Measurements from ENCODE around the gene LIM2. TPM values are rescaled to one million over a fixed set of nuclear protein-coding genes. Genes with fewer than 3 reads are reported as not detected.

The LIM2 gene
- polyA plus RNA-seq, 2 of the 4 experiments (the other 2 are of a cell fraction): not detected

DNA sequence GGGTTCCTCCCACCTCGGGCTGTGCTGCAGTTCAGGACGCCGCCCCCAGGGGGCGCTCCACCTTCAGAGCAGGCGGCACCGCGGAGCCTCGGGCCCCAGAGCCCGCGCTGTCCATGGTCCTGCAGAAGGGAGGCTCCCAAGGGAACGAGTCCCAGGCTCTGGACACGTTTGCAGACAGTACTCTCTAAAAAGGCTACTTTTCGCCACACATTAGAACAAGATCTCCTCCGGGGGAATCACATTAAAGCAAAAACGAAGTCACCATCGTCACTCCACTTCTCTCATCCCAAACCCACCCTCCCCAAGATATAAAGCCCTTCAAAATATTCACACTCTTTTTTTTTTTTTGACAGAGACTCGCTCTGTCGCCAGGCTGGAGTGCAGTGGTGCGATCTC, 34.3 kb upstream of the LIM2 start:
- DNase-seq (ENCODE audit: low read depth in 1 of 2, low spot score in 1 of 2) (peak; percentile 80), ATAC-seq (peak; percentile 87 to 96), FAIRE-seq (peak; percentile 61)
- WGBS (ENCODE audit: missing lambda C conversion rate): 7% methylated on average over 19 of the region's 19 CpGs
- Histone ChIP-seq H3K4me1 (no peaks in the 10 kb centered on the region), H3K4me2 (no peak overlapping the region), H3K4me3 (no peak overlapping the region), H3K27ac (no peak overlapping the region), H3K9me3 (no peaks in the 10 kb centered on the region)
- ChIA-PET CTCF (interaction anchor here (0.5 to 4.5 kb wide), 58 partner anchors 8 to 426 kb away, joined by 3 to 33 read pairs (median 4); partner anchors contain the start of genes CLDND2, NKG7 and VSIG10L), POLR2A (interaction anchor here (1.0 kb wide), 1 partner anchor 83 kb away, joined by 3 read pairs; no protein-coding TSS in a partner anchor)
- TF ChIP-seq, protein P1, sequence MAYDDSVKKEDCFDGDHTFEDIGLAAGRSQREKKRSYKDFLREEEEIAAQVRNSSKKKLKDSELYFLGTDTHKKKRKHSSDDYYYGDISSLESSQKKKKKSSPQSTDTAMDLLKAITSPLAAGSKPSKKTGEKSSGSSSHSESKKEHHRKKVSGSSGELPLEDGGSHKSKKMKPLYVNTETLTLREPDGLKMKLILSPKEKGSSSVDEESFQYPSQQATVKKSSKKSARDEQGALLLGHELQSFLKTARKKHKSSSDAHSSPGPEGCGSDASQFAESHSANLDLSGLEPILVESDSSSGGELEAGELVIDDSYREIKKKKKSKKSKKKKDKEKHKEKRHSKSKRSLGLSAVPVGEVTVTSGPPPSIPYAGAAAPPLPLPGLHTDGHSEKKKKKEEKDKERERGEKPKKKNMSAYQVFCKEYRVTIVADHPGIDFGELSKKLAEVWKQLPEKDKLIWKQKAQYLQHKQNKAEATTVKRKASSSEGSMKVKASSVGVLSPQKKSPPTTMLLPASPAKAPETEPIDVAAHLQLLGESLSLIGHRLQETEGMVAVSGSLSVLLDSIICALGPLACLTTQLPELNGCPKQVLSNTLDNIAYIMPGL (CRISPR knock-in tag; IDR thresholded peaks at IDR 0.05; ENCODE audit: borderline replicate concordance): no peak
- TF ChIP-seq ESRRA (IDR thresholded peaks at IDR 0.05; ENCODE audit: borderline replicate concordance, low read length) (no peak), ZC3H11A (IDR thresholded peaks at IDR 0.05) (no peak), RAD21 (conservative IDR thresholded peaks at IDR 0.05 in 1 of 2, IDR thresholded peaks at IDR 0.05 in 1 of 2) (peak; percentile 78 to 81), RFX5 (IDR thresholded peaks at IDR 0.05) (no peak), ZFP36 (IDR thresholded peaks at IDR 0.05; ENCODE audit: borderline replicate concordance, partially characterized antibody) (no peak), SREBF2 (IDR thresholded peaks at IDR 0.05) (no peak), MYC (IDR thresholded peaks at IDR 0.05; ENCODE audit: borderline replicate concordance, low read length) (no peak), NR3C1 (IDR thresholded peaks at IDR 0.05) (no peak), JUN (IDR thresholded peaks at IDR 0.05) (no peak), HOXB5 (CRISPR knock-in tag; IDR thresholded peaks at IDR 0.05) (peak; percentile 89; the same call in 1 of the 2 replicates), RCOR1 (IDR thresholded peaks at IDR 0.05; ENCODE audit: low read depth, low read length) (no peak), CEBPB (IDR thresholded peaks at IDR 0.05) (no peak), SMC3 (IDR thresholded peaks at IDR 0.05) (peak; percentile 86), PHF8 (IDR thresholded peaks at IDR 0.05; ENCODE audit: borderline replicate concordance, low read depth) (no peak), EHF (CRISPR knock-in tag; IDR thresholded peaks at IDR 0.05) (0 out of 2 replicates have a peak, but pooled peaks have one; percentile 59), NPAS2 (CRISPR knock-in tag; IDR thresholded peaks at IDR 0.05; ENCODE audit: borderline replicate concordance) (0 out of 2 replicates have a peak, but pooled peaks have one; percentile 27), EP300 (IDR thresholded peaks at IDR 0.05) (no peak), CBX2 (IDR thresholded peaks at IDR 0.05; ENCODE audit: borderline replicate concordance, low read depth) (no peak), POLR2A (IDR thresholded peaks at IDR 0.05; ENCODE audit: low read length) (no peak), HEYL (CRISPR knock-in tag; IDR thresholded peaks at IDR 0.05) (0 out of 2 replicates have a peak, but pooled peaks have one; percentile 21), HOXA7 (CRISPR knock-in tag; IDR thresholded peaks at IDR 0.05) (no peak), RNF2 (IDR thresholded peaks at IDR 0.05; ENCODE audit: borderline replicate concordance, low read depth) (no peak), MAZ (IDR thresholded peaks at IDR 0.05; ENCODE audit: borderline replicate concordance, low read depth, low read length) (no peak), FOXS1 (CRISPR knock-in tag; IDR thresholded peaks at IDR 0.05) (0 out of 2 replicates have a peak, but pooled peaks have one; percentile 57), ZSCAN20 (CRISPR knock-in tag; IDR thresholded peaks at IDR 0.05) (peak; percentile 79; the same call in 1 of the 2 replicates), POLR2AphosphoS2 (conservative IDR thresholded peaks at IDR 0.05; ENCODE audit: low read length) (no peak), GATA3 (IDR thresholded peaks at IDR 0.05; ENCODE audit: borderline replicate concordance) (no peak), EHMT2 (IDR thresholded peaks at IDR 0.05; ENCODE audit: low read depth) (peak; percentile 82; the same call in 1 of the 2 replicates)
- TF ChIP-seq, protein P2, sequence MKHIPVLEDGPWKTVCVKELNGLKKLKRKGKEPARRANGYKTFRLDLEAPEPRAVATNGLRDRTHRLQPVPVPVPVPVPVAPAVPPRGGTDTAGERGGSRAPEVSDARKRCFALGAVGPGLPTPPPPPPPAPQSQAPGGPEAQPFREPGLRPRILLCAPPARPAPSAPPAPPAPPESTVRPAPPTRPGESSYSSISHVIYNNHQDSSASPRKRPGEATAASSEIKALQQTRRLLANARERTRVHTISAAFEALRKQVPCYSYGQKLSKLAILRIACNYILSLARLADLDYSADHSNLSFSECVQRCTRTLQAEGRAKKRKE (CRISPR knock-in tag; IDR thresholded peaks at IDR 0.05; ENCODE audit: low read depth): peak; percentile 78; the same call in 1 of the 2 replicates
- TF ChIP-seq, protein P3, sequence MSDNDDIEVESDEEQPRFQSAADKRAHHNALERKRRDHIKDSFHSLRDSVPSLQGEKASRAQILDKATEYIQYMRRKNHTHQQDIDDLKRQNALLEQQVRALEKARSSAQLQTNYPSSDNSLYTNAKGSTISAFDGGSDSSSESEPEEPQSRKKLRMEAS (IDR thresholded peaks at IDR 0.05): peak; percentile 54; the same call in 1 of the 2 replicates
- TF ChIP-seq, protein P4, sequence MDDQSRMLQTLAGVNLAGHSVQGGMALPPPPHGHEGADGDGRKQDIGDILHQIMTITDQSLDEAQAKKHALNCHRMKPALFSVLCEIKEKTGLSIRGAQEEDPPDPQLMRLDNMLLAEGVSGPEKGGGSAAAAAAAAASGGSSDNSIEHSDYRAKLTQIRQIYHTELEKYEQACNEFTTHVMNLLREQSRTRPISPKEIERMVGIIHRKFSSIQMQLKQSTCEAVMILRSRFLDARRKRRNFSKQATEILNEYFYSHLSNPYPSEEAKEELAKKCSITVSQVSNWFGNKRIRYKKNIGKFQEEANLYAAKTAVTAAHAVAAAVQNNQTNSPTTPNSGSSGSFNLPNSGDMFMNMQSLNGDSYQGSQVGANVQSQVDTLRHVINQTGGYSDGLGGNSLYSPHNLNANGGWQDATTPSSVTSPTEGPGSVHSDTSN (IDR thresholded peaks at IDR 0.05): no peak
- TF ChIP-seq, protein P5, sequence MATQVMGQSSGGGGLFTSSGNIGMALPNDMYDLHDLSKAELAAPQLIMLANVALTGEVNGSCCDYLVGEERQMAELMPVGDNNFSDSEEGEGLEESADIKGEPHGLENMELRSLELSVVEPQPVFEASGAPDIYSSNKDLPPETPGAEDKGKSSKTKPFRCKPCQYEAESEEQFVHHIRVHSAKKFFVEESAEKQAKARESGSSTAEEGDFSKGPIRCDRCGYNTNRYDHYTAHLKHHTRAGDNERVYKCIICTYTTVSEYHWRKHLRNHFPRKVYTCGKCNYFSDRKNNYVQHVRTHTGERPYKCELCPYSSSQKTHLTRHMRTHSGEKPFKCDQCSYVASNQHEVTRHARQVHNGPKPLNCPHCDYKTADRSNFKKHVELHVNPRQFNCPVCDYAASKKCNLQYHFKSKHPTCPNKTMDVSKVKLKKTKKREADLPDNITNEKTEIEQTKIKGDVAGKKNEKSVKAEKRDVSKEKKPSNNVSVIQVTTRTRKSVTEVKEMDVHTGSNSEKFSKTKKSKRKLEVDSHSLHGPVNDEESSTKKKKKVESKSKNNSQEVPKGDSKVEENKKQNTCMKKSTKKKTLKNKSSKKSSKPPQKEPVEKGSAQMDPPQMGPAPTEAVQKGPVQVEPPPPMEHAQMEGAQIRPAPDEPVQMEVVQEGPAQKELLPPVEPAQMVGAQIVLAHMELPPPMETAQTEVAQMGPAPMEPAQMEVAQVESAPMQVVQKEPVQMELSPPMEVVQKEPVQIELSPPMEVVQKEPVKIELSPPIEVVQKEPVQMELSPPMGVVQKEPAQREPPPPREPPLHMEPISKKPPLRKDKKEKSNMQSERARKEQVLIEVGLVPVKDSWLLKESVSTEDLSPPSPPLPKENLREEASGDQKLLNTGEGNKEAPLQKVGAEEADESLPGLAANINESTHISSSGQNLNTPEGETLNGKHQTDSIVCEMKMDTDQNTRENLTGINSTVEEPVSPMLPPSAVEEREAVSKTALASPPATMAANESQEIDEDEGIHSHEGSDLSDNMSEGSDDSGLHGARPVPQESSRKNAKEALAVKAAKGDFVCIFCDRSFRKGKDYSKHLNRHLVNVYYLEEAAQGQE (IDR thresholded peaks at IDR 0.05): peak; percentile 98
- TF ChIP-seq, protein P6, sequence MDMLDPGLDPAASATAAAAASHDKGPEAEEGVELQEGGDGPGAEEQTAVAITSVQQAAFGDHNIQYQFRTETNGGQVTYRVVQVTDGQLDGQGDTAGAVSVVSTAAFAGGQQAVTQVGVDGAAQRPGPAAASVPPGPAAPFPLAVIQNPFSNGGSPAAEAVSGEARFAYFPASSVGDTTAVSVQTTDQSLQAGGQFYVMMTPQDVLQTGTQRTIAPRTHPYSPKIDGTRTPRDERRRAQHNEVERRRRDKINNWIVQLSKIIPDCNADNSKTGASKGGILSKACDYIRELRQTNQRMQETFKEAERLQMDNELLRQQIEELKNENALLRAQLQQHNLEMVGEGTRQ (IDR thresholded peaks at IDR 0.05): no peak

Data from A549 (cell line).